Coronary artery (tissue), 2 donors: Measurements from ENCODE around the gene DTD2.

ENCODE experiments used
- DNase-seq: peaks from one replicate; pipeline ENCODE4 v3.0.0-alpha.2; 2017; ENCODE audit warnings: low spot score
- H3K27ac ChIP-seq, 2 donors: fragments of 200-600 bp; sonication (generic); one replicate each; pipeline ENCODE4 v1.5.1; 2016 to 2019
- H3K4me3 ChIP-seq: fragments of 200-600 bp; sonication (generic); 2 replicates; pipeline ENCODE4 v1.5.1; 2016; ENCODE audit warnings: mild to moderate bottlenecking, moderate library complexity
- TF ChIP-seq, protein P1 (sequence below): fragments of 200-600 bp; sonication (generic); IDR thresholded peaks from one replicate; pipeline ENCODE4 v1.5.1; 2019; ENCODE audit warnings: antibody characterized with exemption

Gene DTD2

DNA sequence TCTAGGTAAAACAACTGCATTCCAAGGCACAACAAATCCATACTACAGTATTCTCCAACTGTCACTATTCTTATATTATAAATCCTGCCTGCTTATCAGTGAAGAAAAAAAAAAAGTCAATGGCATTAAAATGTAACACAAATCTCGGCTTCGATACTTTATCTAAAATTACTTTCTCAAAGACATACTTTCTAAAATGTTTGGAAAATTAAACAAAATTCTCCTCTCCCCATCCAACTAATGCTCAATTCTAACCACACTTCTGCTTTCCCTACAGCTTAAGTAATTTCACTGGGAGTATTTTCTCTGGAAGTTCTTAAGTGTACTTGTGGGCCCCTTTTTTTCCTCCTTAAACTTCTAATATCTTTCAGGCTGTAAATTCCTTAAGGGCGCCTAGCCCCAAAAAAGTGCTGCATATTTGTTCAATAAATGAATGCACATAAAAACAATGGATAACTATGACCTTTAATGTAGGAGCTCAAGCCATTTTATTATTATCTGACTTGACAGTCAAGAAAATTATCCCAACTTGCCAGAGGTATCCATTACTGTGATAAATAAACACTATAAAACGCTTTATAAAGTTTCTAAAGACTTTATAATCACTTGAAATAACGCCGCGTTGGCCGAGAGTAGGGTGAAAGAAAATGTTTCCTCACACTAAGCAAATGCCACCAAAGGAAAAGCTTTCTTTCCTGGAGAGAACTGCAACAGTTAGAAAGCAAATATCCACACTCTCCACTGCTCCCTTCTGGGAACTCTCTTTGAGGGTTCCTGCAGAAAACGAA is 37.9 kb downstream of the DTD2 start:
- peak overlapping the region; percentile 75 to 91 for H3K27ac ChIP-seq
- DNase-seq = no peak
- TF ChIP-seq, protein P1, sequence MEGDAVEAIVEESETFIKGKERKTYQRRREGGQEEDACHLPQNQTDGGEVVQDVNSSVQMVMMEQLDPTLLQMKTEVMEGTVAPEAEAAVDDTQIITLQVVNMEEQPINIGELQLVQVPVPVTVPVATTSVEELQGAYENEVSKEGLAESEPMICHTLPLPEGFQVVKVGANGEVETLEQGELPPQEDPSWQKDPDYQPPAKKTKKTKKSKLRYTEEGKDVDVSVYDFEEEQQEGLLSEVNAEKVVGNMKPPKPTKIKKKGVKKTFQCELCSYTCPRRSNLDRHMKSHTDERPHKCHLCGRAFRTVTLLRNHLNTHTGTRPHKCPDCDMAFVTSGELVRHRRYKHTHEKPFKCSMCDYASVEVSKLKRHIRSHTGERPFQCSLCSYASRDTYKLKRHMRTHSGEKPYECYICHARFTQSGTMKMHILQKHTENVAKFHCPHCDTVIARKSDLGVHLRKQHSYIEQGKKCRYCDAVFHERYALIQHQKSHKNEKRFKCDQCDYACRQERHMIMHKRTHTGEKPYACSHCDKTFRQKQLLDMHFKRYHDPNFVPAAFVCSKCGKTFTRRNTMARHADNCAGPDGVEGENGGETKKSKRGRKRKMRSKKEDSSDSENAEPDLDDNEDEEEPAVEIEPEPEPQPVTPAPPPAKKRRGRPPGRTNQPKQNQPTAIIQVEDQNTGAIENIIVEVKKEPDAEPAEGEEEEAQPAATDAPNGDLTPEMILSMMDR = no peak

DNA sequence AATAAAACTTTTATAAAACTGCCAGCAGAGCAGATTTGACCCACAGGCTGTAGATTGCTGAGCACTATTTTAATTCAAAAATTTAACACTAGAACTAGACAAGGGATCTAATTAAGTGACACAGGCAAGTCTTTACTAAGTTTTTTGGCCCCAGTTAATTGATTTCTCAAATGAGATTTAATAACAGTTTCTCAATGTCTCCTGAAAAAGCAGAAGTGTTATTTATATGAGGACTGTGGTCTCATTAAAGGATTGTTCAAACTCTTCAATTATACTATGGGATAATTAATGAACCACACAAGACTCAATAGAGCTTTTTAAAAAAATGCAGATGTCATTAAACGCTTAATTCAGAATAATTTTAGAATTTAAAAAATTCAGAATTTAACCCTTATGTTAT is 38.9 kb downstream of the DTD2 start:
- peak overlapping the region in 1 of 2 donors; percentile 5 for H3K27ac ChIP-seq
- DNase-seq = no peak
- no peak overlapping the region for H3K4me3 ChIP-seq
- TF ChIP-seq, protein P1 = no peak

More for the DNA sequence above, 37.9 kb downstream of the DTD2 start:
- peak overlapping the region; percentile 86 for H3K4me3 ChIP-seq

DNA sequence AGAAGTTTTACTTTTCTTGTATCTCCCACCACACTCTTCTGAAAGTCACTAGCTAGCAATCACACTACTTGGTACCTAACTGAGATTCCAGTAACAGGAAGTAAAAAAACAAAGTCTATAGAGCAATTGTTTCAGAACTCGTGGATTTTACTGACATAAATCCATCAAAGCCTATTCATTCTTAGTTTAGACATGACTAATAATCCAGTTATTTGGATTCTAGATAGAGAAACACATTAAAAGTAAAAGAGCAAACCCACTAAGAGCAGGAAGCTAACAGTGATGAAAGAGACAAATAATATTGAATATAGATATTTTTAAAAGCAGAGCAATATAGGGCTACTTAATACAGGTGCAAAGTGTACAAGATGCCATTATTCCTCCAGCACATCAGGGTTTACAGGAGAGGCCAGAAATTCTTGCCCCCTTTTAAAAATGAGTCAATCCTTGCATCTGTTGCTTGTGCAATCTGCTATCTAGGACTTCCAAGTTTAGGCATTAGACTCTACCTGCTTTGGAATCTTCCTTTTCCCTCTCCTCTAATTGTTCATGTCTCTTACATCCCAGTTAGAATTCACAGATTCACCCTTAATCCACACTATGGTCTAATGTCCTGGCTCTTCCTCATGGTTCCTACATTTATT is 43.0 kb downstream of the DTD2 start:
- DNase-seq = no peak
- TF ChIP-seq, protein P1 = no peak
- H3K27ac ChIP-seq = no peak overlapping the region
- H3K4me3 ChIP-seq = no peak overlapping the region

DNA sequence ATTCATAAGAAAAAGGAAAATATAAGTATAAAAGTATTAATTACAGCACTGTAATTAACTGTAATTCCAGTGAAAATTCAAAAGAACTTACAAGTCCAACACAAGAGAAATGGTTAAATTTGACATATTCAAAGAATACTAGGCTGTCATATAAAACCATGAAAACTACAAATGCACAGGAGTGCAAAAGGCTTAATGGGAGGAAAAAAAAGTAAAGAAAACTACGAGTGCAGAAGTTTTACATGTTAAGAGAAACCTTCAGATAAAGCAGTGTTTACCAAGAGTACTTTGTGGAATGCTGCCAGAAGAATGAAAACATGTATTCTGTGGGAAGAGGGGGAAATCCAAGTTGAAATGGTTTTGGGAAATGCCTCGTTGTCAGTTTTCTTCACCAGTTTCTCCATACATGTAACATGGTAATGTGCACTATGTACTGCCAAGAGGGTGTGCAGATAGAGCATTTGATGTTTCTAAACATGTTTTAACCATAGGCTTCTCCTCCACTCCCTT is 46.0 kb downstream of the DTD2 start:
- Histone ChIP-seq H3K27ac (no peak overlapping the region), H3K4me3 (no peak overlapping the region)
- TF ChIP-seq, protein P1 = no peak
- DNase-seq = no peak

DNA sequence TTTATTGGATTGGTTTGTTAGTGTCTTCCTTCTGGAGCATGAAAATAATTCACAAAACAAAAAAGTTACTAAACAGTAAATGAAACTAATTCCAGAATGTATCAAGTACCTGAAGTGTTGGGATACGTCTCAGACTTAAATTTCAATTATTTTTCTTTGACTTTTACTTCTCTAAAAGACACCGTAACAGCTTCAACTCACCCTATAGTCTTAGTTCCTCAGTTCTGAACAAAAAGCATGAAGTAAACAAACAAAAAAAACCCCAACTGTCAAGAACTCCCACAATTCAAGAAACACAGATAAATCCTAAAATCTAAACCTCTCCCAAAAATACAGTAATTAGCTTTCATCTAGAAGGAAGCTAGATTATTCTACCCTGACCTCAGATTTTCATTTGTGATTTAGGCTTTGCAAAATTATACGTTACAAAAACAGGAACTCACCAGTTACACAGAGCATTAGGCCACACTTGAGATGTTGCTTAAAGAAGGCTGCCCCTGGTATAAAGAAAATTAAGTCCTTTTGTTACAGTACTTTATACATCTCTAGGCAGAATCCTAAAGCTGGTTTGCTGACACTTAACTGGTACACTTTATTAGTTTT is 47.2 kb downstream of the DTD2 start:
- TF ChIP-seq, protein P1 = no peak
- no peak for DNase-seq
- Histone ChIP-seq H3K4me3 (no peak overlapping the region), H3K27ac (no peak overlapping the region)

DNA sequence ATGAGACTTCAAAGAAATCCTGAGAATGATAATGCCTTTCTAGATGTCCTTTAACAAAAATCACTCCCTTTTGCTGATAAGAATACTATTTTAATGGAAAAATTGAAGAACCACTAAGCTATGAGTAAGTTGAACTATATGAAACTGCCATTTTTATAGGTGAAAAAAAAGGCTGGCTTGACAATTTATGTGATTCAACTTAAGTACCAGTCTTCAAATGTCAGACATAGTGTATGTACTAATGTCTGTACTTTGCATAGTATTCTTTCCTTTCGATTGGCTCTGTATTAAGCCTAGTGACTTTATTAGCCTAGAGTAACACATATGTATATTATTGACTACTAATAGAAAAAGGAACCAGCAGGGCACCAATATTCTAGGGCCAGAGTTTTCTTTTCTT is 48.9 kb downstream of the DTD2 start:
- TF ChIP-seq, protein P1 = no peak
- H3K27ac ChIP-seq = no peak overlapping the region
- no peak for DNase-seq
- H3K4me3 ChIP-seq = no peak overlapping the region
